Skeletal muscle cell (primary cell): Measurements from ENCODE around the gene IFT43.

ENCODE experiments used
- DNase-seq: peaks from one replicate; pipeline ENCODE4 v3.0.0-alpha.2; 2010; ENCODE audit warnings: low read depth
- H3K4me3 ChIP-seq: 2 replicates; pipeline ENCODE4 v1.5.1; 2011; ENCODE audit warnings: low read depth, mild to moderate bottlenecking, control low read depth, low read length, moderate library complexity

IFT43 gene

DNA sequence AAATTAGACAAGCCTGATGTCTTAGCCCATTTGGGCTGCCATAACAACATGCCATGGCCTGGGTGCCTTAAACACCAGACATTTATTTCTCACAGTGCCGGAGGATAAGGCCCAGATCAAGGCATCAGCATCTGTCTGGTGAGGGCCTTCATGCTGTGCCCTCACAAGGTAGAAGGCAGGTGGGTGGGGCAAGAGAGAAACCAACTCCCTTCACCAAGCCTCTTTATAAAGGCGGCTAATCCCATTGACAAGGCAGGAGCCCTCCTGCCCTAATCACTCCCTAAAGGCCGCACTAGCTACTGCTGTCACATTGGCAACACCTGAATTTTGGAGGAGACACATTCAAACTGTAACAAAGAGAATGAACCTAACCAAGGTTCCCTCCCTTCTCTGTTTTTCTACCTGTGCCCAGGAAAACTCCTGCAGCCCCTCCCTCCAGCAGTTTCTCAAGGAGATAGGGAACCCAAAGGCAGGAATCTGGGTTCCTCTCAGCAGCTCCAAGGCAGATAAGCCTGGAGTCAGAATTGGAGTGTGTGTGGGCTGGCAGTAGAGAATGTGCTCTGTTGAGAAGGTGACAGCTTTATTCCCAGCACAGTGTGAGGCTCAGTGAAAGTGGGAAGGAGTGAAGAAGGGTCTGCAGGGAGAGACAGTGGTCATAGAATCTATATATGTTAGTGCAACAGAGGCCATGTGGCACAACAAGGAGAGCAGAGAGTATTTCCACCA, 144.5 kb downstream of the IFT43 start:
- H3K4me3 ChIP-seq, result no peak overlapping the region

DNA sequence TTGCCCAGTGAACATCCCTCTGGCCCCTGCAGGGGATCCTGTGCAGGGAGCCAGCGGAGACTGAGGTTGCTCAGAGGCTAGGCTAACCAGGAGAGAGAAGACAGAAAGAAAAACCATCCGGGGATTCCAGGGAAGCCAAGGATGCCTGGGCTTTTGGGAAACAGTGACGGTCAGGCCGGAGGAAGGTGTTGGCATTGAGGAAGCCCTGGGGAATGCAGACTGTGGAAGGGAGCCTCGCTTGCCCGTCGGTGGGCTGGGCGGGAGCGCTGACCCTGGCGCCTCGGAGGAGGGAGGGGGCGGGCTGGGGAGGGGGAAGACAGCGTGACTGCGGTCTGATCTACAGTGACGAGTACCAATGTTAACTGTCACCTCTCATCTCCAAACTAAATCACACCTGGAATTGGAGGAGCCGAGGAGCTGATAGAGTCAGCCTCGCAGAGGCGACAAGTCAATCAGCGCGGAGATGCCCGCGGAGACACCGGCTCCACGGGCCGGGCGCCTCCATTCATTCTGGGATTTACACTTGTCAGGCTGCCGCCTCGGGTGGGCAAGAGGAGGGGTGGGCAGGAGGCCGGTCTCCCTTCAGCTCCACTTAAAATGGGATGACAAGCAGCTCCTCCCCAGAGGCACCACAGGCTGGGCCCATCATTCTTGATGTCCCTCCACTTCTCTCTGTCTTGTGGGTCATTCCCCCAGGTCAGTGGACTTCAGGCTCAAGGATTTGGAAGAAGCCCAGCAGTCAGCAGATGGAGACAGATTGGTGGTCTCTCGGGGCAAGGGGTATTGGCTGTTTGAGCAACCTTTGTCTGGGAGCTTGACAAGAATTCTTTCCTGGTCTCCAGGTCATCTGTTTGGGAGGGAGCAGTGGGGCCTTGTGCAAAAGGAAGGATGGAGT, 145.8 kb downstream of the IFT43 start:
- no peak overlapping the region for H3K4me3 ChIP-seq
- DNase-seq, result no peak

More for the DNA sequence above, 144.5 kb downstream of the IFT43 start:
- no peak for DNase-seq

DNA sequence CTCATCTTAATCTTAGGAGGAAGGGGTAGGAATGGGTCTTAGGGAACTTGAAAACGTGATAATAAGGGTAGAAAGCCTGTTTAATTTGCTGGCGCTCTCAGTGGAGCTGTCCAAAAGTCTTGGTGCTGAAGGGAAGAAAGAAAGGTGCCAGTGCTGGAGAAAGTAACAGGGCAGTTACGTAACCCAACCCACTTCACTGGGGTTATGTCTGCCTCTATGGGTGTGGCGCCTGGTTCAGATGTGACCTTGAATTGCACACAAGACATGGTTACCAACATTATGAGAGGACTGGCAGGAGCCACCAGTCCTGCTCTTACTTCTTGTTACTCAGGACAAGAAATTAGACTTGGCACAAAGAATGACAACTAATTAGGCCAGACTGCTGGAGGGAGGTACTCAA, 147.5 kb downstream of the IFT43 start:
- DNase-seq, result no peak
- H3K4me3 ChIP-seq, result no peak overlapping the region
